Measurements from ENCODE around the gene NCK1. TPM values are rescaled to one million over a fixed set of nuclear protein-coding genes. Genes with fewer than 3 reads are reported as not detected.

The NCK1 gene
- total and polyA plus RNA-seq, 10 of the 15 experiments (the other 5 are each of a cell fraction or from before 2014, with no cell fraction given): 15.6 to 33.4 (median 25.0) TPM

- H3K9me3 ChIP-seq (replicated peaks; ENCODE audit: control insufficient read depth, insufficient read depth, low read length): no peaks in the 10 kb centered on the region; the same call in 2 of the 3 replicates
Measured at GRCh38 chr3:136949708-136950107, 87.7 kb downstream of the NCK1 start.

More at GRCh38 chr3:136949708-136950107, 87.7 kb downstream of the NCK1 start:
- DNase-seq (ENCODE audit: low read depth, low spot score) (no peak), ATAC-seq (no peak), FAIRE-seq (no peak)
- WGBS (ENCODE audit: insufficient coverage, insufficient replicate concordance, low lambda C conversion rate, missing lambda C conversion rate): 73% methylated on average over 2 of the region's 2 CpGs
- H2AFZ ChIP-seq (ENCODE audit: control insufficient read depth, low read depth, low read length): no peak overlapping the region
- BruUV-seq (replicated peaks): no TSS peak
- H3K36me3 ChIP-seq (ENCODE audit: control insufficient read depth in 2 of 2, insufficient read depth in 2 of 2, low read length in 1 of 2): peaks cover 0 to 4% of the 10 kb centered on the region in 2 experiments; a peak in 1 of 4 replicates
- H3K9ac ChIP-seq (ENCODE audit: control insufficient read depth, insufficient read depth, low read length): no peak overlapping the region
- H3K4me3 ChIP-seq: no peak overlapping the region
- H3K4me2 ChIP-seq (ENCODE audit: control insufficient read depth, insufficient read depth): peak overlapping the region; percentile 50; the same call in 1 of the 2 replicates
- intact Hi-C loops (cut with micrococcal nuclease; ENCODE audit: unreplicated experiment) (loop anchor here (5.0 kb wide), 1 partner anchor 87 kb away; the partner anchor contains the start of gene NCK1), in situ Hi-C loops (cut with MboI) (no loop called here)
- ChIA-PET RAD21 (ENCODE audit: unreplicated experiment) (interaction anchor here (1.5 to 3.0 kb wide), 2 partner anchors 64 to 197 kb away, joined by 8 to 9 read pairs; partner anchors contain the start of gene STAG1), POLR2A (interaction anchor here (0.6 to 1.1 kb wide), 3 partner anchors 26 to 197 kb away, joined by 3 read pairs; partner anchors contain the start of gene STAG1), CTCF (interaction anchor here (0.9 to 2.3 kb wide), 3 partner anchors 9 to 197 kb away, joined by 4 to 16 read pairs (median 5); partner anchors contain the start of gene STAG1), SMC1A (ENCODE audit: uncharacterized antibody, unreplicated experiment) (interaction anchor here (0.9 to 2.8 kb wide), 3 partner anchors 87 to 197 kb away, joined by 3 to 9 read pairs (median 7); partner anchors contain the start of gene NCK1)
- no peaks in the 10 kb centered on the region for H3K27me3 ChIP-seq (replicated peaks in 1 of 2; ENCODE audit: control insufficient read depth in 2 of 2, insufficient read depth in 2 of 2, low read length in 1 of 2)
- H4K20me1 ChIP-seq (ENCODE audit: control insufficient read depth, insufficient read depth): no peaks in the 10 kb centered on the region
- no peak overlapping the region for H3K27ac ChIP-seq (ENCODE audit: control insufficient read depth, insufficient read depth)
- TF ChIP-seq, protein P1, sequence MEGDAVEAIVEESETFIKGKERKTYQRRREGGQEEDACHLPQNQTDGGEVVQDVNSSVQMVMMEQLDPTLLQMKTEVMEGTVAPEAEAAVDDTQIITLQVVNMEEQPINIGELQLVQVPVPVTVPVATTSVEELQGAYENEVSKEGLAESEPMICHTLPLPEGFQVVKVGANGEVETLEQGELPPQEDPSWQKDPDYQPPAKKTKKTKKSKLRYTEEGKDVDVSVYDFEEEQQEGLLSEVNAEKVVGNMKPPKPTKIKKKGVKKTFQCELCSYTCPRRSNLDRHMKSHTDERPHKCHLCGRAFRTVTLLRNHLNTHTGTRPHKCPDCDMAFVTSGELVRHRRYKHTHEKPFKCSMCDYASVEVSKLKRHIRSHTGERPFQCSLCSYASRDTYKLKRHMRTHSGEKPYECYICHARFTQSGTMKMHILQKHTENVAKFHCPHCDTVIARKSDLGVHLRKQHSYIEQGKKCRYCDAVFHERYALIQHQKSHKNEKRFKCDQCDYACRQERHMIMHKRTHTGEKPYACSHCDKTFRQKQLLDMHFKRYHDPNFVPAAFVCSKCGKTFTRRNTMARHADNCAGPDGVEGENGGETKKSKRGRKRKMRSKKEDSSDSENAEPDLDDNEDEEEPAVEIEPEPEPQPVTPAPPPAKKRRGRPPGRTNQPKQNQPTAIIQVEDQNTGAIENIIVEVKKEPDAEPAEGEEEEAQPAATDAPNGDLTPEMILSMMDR (IDR thresholded peaks at IDR 0.05 in 2 of 3, conservative IDR thresholded peaks at IDR 0.05 in 1 of 3; ENCODE audit: control insufficient read depth in 2 of 3, extremely low read depth in 1 of 3, insufficient read depth in 1 of 3, low read depth in 3 of 3, low read length in 3 of 3): peak in 2 of 3 experiments; percentile 4 to 7; a peak in 1 of 6 replicates
- TF ChIP-seq, protein P2, sequence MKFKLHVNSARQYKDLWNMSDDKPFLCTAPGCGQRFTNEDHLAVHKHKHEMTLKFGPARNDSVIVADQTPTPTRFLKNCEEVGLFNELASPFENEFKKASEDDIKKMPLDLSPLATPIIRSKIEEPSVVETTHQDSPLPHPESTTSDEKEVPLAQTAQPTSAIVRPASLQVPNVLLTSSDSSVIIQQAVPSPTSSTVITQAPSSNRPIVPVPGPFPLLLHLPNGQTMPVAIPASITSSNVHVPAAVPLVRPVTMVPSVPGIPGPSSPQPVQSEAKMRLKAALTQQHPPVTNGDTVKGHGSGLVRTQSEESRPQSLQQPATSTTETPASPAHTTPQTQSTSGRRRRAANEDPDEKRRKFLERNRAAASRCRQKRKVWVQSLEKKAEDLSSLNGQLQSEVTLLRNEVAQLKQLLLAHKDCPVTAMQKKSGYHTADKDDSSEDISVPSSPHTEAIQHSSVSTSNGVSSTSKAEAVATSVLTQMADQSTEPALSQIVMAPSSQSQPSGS (IDR thresholded peaks at IDR 0.05; ENCODE audit: low read length): no peak
- TF ChIP-seq RAD21 (IDR thresholded peaks at IDR 0.05; ENCODE audit: insufficient read depth, low read depth, low read length): 0 out of 2 replicates have a peak, but pooled peaks have one; percentile 19
- no peaks in the 10 kb centered on the region; the same call in 1 of the 2 replicates for H3K79me2 ChIP-seq (ENCODE audit: control insufficient read depth, insufficient read depth, low read length)
- H3K4me1 ChIP-seq (ENCODE audit: control insufficient read depth, insufficient read depth, low read length): peaks cover 15% of the 10 kb centered on the region

Data from GM12878 (cell line).